GM19193 (cell line): ENCODE results near the gene PTPRZ1.

Experiments
- POLR2A ChIP-seq: IDR thresholded peaks from 4 replicates; pipeline ENCODE4 v1.6.1; 2011; ENCODE audit not compliant: insufficient read depth, insufficient read length; ENCODE audit errors: extremely low read depth

PTPRZ1 gene

DNA sequence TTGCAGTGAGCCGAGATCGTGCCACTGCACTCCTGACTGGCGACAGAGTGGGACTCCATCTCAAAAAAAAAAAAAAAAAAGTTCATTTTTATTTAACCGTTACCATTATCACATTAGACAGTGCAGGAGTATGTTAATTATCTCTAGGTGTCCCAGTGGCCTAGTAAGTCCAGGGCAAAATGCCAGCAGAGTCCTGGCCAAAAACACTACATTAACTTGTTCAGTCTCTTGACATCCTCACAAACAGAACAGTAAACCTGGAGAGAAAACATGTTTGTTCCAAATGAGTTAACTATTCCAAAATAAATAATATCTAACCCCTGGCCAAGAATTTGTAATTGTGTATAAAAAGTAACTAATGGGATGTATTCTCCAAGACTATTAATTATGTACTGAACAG is 43.2 kb downstream of the PTPRZ1 start:
- TF ChIP-seq POLR2A, result no peak

- TF ChIP-seq POLR2A, result no peak
Observed at GRCh38 chr7:121919986-121920385, 47.0 kb downstream of the PTPRZ1 start.

GRCh38 chr7:121924269-121925186 is 51.6 kb downstream of the PTPRZ1 start:
- no peak for TF ChIP-seq POLR2A

DNA sequence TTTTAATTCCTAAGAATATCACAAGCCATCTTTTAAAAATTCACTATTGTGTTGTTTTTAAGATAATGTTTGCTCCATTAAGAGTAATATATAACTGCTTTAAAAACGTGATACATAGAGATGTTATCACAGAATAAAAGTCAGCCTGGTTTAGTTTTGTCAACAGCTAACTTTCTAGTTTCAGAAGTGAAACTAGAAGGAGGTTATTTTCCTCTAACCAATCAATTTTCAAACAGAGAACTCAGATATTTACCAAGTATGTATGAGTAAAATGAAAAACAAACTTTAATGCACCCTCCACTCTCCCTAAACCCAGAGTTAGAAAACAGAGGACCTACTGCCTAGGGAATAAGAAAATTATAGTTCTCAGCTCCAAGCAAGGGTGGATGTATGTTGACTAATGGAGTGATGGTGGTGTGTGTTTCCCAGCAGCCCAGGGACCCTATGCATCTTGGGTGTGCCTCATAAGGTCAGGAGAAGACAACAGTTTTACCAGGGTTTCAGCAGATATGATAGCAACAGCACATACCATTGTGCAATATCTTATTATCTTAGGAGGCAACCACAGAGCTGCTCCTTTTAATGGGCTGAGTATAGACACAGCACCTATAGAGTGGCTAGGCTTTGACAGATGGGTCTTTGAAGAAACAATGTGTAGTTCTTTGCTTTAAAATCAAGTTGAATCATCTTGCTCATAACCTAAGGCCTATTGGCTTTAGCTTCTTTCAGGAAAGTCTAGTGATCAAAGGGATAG is 58.4 kb downstream of the PTPRZ1 start:
- TF ChIP-seq POLR2A, result no peak

DNA sequence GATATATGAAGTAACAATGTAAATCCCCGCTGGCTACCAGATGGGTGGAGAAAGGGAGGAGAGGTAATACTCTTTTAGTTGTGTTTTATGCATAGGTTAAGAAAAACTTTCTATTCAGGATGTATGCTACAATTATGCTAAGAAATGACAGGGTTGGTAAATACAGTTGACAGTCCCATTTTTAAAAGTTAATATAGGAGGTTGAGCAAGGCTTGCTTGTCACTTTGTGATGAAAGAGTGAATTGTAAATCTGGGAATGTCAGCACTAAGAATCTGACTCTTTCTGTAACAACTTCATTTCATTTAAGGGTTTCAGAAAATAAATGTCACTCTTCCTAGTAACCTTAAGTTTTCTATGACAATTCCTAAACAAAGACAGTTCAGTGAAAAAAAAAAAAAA is 59.8 kb downstream of the PTPRZ1 start:
- no peak for TF ChIP-seq POLR2A

DNA sequence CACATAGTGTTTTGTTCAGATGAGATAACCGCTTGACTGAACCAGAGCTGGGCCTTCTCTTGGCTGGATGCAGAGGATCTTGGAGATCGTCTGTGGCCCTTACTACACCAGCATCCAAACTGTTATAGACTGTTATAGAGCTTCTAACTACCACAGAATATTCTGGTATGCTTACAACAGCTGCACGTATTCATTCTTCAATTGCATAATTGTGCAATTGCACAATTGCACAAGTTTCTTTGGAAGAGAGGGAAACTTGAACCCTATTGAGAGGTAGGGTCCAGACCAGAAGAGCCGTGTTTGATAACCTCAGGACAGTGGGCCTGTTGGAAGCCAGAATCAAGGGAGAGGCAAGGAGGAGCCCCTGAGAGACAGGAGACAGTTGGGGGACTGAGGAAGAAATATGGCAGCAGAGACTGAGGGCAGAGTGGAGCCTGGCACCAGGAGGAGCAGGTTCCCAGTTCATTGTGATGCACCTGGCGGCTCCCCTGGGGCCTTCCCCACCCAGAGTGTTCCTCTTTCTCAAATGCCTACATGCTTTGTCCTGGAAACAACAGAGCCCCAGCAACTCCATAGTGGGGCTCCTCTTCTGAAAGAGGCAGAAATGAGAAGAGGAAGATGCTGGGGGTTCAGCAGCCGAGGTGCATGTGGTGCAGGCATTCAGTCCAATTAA is 64.1 kb downstream of the PTPRZ1 start:
- no peak for TF ChIP-seq POLR2A

- no peak for TF ChIP-seq POLR2A
Observed at GRCh38 chr7:121938429-121938996, 65.6 kb downstream of the PTPRZ1 start.

- TF ChIP-seq POLR2A, result no peak
Observed at GRCh38 chr7:121940918-121941317, 68.0 kb downstream of the PTPRZ1 start.

DNA sequence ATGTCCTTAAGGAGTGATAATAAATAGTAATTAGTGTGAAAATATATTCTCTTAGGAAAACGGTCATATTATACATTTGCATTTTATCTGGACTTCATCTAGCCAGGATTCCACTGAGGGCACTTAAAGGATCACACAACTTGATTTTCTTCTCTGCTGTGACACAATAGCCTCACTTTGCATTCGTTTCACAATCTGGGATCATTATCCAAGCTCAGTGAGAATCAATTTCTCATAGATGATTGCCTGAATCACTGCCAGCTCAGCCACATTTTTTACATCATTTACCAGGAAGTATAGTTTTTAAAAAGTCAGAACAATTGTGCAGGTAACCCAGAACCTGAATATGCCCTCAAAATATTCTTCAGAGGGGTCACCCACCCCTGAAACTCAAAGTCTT is 68.9 kb downstream of the PTPRZ1 start:
- no peak for TF ChIP-seq POLR2A

GRCh38 chr7:121945066-121945465 is 72.1 kb downstream of the PTPRZ1 start:
- TF ChIP-seq POLR2A, result no peak

- no peak for TF ChIP-seq POLR2A
Observed at GRCh38 chr7:121945480-121946236, 72.7 kb downstream of the PTPRZ1 start.

DNA sequence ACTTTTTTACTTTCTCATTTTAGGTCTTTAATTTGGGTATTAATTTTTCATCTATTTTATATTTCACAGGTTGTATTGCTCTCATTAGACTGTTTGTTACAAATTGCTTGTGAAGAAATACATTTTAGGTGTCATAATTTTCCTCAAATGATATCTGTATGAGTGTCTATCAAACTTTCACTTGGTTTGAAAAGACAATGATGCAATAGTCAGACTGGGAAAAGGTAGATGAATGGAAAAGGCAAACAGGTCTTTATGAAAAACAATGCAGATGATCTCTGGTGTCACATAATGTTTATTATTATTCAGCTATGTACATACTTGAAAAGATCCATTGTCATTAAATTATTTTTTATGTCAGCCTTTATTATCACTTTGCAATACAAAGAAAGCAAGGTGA is 80.2 kb downstream of the PTPRZ1 start:
- no peak for TF ChIP-seq POLR2A

DNA sequence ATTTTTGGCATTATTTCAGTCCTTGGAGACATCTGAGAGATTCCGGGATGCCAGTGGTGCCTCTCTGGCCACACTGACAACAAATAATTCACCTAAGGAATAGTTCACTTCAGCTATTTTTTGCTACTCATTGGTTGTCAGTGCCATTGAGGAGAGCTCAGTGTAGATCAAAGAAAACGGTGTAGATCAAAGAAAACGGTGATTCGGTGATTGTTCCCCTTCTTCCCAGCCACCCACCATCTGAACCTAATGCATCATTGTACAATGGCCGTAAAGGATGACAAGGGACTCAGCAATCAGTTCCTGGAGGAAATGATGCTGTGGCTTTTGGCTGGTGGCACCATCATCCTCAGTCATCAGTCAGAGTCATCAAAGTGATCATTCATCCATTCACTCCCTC is 80.6 kb downstream of the PTPRZ1 start:
- no peak for TF ChIP-seq POLR2A

DNA sequence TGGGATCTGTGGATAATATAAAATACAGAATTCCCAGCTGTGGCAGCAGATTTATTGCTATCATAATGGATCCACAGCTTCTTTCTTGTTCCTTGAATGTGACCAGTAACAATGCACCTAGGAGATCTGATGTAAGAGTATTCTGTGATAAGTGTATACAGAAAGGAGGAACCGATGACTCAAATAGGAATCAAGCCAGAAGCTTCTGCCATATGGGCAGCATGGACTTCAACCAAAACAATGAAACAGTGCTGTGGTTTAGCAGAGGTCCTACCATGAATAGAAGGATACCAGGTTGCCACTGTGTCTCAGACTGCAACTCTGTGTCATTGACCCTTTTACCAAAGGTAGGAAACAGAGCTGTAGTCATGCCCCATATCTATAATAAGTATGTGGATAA is 81.8 kb downstream of the PTPRZ1 start:
- no peak for TF ChIP-seq POLR2A
